ENCODE results near the gene SAMD8. TPM values are rescaled to one million over a fixed set of nuclear protein-coding genes. Genes with fewer than 3 reads are reported as not detected.

The SAMD8 gene
- total RNA-seq = 10 to 100 TPM; 20.9 to 23.5 TPM

DNA sequence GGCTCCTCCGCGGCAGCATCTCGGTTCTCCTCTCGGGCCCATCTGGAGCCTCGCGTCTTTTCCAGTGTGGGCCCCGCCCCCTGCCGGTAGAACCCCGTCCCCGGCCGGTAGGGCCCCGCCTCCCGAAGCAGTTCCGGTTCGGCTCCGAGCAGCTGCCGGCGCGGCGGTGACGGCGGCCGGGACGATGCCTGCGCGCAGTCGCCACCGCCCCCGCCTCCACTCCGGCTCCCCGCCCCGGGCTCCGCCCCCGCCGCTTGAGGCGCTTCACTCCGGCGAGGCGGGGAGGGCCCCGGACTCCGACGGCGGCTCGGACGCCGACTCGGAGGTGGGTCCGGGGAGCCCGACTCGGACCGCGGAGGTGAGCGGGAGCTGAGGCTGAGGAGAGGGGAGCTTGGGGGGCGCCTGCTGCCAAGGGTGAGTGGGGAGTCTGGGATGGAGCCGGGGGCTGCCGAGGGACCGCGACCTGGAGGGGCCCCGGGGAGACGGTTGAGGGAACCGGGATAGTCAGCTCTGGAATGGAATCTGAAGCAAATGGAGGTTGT lies at the start of gene SAMD8:
Gene SAMD8 (plus strand): TSS at position 292 of the 542 bp plus-strand sequence. CDS start 38,873 bp downstream, outside the sequence.
- H3K9me3 Mint-ChIP-seq = peaks cover 3% of the 10 kb centered on the region
- DNase-seq (ENCODE audit: low spot score) = peak; percentile 97
- no peaks in the 10 kb centered on the region for H3K36me3 Mint-ChIP-seq
- peak; percentile 95 to 97 for ATAC-seq
- peaks cover 40 to 56% of the 10 kb centered on the region in 2 donors for H3K4me1 Mint-ChIP-seq (ENCODE audit: low read depth in 2 of 2)
- H3K4me3 Mint-ChIP-seq = peak within 1 kb of the TSS; percentile 90
- H3K27ac Mint-ChIP-seq = peak within 1 kb of the TSS; percentile 94 to 95
- H3K27me3 Mint-ChIP-seq = no peaks in the 10 kb centered on the region

DNA sequence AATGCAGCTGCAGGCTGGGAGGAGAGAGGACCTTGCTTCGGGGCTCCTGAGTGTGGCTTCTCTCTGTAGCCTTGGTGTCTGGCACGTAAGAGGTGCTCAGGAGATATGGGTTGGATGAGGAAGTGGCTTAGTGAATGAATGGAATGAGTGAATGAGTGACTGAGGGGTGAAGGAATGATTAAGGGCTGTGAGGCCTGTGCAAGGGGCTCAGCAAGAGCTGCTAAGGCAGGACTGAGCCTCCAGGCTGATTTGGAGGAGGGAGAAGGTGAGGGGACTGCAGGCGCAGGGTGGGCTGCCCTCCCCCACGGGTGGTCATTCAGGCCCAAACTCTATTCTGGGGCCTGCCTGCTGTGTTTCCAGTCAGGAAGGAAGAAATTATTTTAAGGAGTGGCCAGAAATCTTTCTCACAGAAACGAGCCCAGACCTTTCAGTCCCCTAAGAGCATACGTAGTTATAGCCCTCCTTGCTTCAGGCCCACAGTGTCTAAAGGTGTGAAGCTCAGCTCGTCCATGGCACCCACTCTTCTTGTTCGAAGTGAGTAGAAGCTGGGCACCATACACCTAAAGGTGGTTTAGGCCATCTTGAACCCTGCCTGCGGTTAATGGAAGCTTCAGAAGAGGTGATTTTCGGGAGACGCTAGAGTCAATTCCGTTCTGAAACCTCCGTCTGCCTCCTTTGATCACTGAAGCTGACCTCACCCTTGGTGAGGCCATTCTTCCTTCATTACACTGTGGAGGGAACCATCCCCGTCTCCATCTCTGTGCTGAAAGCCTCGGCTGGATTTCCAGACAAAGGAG lies 49.5 kb upstream of the SAMD8 start:
- H3K4me1 Mint-ChIP-seq (ENCODE audit: low read depth in 2 of 2) = peaks cover 0 to 2% of the 10 kb centered on the region in 2 donors
- H3K36me3 Mint-ChIP-seq = no peaks in the 10 kb centered on the region
- no peak overlapping the region for H3K4me3 Mint-ChIP-seq
- no peak overlapping the region for H3K27ac Mint-ChIP-seq
- no peaks in the 10 kb centered on the region for H3K9me3 Mint-ChIP-seq
- H3K27me3 Mint-ChIP-seq = no peaks in the 10 kb centered on the region
- no peak for ATAC-seq
- no peak for DNase-seq (ENCODE audit: low spot score)

DNA sequence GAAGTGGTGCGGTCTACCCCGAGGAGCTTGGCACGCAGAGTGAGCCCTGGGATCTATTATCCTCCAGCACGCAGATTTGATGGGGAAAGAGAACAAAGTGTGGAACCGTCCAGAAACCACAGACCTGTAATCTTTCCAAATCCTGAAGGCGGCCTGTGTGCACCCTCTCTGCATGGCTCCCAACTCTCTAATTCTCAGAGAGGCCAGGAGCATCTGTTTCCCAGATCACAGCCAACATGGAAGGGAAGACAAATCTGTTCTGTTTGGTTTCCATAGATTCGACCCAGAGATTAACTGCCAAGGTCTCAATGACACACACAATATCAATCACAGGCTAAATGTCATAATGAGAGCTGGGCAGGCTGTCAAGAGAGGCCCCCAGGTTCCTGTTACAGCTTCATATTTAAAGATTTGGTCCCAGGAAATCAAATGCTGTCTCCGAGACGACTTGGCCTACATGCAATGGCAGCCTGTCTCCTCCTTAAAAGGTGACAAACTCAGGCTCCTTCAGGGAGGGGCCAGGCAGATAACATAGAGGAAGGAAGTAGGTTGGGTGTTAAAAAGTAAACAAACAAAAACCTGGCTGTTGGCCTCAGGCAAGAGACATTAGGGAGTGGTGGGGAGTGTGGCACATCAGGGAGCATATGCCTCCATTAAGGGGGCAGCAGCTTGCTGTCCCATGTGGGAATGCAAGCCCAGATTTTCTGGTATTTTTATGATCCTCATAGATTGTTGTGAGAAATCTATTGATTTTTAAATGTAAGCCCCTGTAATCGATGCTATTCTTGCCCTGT lies 48.8 kb upstream of the SAMD8 start:
- Mint-ChIP-seq H3K4me3 (no peak overlapping the region), H3K9me3 (no peaks in the 10 kb centered on the region), H3K4me1 (ENCODE audit: low read depth in 2 of 2) (peaks cover 0 to 2% of the 10 kb centered on the region in 2 donors), H3K36me3 (no peaks in the 10 kb centered on the region), H3K27me3 (no peaks in the 10 kb centered on the region), H3K27ac (no peak overlapping the region)
- DNase-seq (ENCODE audit: low spot score) = no peak
- ATAC-seq = no peak

DNA sequence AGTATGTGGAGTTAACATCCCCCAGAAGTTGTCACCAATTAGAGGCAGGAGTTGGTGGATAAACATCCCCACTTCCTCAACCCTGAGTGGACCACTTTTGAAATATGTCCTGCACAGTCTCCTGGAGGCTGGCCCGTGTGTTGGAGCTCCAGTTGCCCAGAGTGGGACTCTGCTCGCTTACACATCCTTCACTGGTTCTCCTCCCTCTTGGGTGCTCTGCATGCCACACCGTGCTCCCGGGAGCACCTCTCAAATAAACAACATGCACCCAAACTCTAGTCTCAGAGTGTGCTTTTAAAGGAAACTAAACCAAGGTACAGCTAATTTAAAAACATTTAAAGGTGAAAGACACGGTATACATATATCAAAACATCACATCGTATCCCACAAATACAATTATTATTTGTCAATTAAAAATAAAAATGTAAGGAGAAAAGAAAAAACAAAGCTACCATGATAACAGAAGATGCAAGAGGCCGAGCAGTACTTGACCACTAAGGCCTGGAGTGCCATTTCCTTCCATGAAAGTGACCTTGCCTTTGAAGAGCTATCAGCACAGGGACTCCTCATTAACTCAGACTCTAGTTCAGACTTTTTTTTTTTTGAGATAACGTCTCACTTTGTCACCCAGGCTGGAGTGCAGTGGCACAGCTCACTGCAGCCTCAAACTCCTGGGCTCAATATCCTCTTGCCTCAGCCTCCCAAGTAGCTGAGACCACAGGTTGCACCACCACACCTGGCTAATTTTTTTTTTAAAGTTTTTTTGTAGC lies 47.8 kb upstream of the SAMD8 start:
- H3K4me3 Mint-ChIP-seq = no peak overlapping the region
- no peaks in the 10 kb centered on the region for H3K27me3 Mint-ChIP-seq
- H3K4me1 Mint-ChIP-seq (ENCODE audit: low read depth in 2 of 2) = peaks cover 0 to 2% of the 10 kb centered on the region in 2 donors
- no peak overlapping the region for H3K27ac Mint-ChIP-seq
- ATAC-seq (no peak), DNase-seq (ENCODE audit: low spot score) (no peak)
- H3K9me3 Mint-ChIP-seq = no peaks in the 10 kb centered on the region
- H3K36me3 Mint-ChIP-seq = no peaks in the 10 kb centered on the region

DNA sequence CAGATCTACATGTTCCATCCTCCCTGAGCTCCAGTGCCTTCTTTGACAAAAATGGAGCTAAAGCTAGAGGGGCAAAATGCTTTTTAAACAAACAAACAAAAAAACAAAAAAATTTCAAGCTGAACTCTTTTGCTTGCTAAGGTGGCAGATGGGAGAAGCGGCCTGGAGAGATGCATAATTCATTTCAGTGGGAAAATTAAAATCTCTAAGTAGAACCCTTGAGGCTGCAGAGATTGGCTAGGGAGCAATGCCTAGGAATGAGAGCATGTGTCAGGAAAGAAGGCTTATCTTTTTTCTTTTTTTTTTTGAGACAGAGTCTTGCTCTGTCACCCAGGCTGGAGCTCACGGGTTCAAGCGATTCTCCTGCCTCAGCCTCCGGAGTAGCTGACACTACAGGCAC lies 46.4 kb upstream of the SAMD8 start:
- ATAC-seq (no peak), DNase-seq (ENCODE audit: low spot score) (no peak)
- Mint-ChIP-seq H3K9me3 (no peaks in the 10 kb centered on the region), H3K27me3 (no peaks in the 10 kb centered on the region), H3K27ac (no peak overlapping the region), H3K4me1 (ENCODE audit: low read depth in 2 of 2) (peaks cover 0 to 2% of the 10 kb centered on the region in 2 donors), H3K36me3 (no peaks in the 10 kb centered on the region), H3K4me3 (no peak overlapping the region)

DNA sequence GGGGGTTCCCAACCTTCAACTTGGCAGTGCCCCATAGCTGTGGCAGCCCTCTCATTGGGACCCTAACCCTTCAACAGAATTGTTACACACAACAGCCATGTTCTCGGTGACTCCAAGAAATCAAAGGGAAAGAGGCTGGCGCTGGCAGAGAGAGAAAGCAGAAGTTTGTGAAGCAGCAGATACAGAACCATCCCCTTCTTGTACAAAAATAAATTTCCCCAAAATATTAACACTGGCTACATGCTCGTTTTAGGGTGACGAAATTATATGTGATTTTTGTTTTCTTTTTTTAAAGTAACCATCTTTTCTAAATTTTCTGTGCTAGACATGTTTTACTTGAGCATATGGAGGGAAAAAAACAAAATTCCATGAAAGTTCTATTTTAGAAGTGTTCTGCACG lies 45.2 kb upstream of the SAMD8 start:
- DNase-seq (ENCODE audit: low spot score) = no peak
- no peaks in the 10 kb centered on the region for H3K27me3 Mint-ChIP-seq
- H3K36me3 Mint-ChIP-seq = no peaks in the 10 kb centered on the region
- no peak overlapping the region for H3K27ac Mint-ChIP-seq
- no peak for ATAC-seq
- peaks cover 0 to 2% of the 10 kb centered on the region in 2 donors for H3K4me1 Mint-ChIP-seq (ENCODE audit: low read depth in 2 of 2)
- H3K4me3 Mint-ChIP-seq = no peak overlapping the region
- H3K9me3 Mint-ChIP-seq = no peaks in the 10 kb centered on the region

DNA sequence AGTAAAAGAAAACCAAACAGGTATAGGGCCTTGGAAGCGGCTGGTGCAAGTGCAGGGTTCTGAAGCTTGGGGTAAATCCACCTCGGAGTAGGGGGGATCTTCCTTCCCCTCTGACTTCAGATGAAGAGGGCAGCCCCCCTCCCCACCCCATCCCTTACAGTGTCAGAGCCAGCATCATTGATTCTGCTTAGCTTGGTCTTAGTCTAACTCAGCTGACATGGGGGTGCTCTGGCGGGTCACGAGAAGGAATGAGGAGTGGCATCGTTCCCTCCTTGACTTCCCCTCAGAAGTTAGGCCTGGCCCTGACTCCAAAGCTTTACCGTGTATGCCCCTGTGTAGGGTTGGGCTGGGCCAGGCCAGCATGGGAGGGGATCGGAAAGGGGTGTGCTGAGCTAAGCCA lies 44.2 kb upstream of the SAMD8 start:
- H3K9me3 Mint-ChIP-seq = no peaks in the 10 kb centered on the region
- DNase-seq (ENCODE audit: low spot score) (no peak), ATAC-seq (no peak)
- no peaks in the 10 kb centered on the region for H3K36me3 Mint-ChIP-seq
- H3K4me1 Mint-ChIP-seq (ENCODE audit: low read depth in 2 of 2) = peaks cover 0 to 2% of the 10 kb centered on the region in 2 donors
- no peak overlapping the region for H3K27ac Mint-ChIP-seq
- H3K4me3 Mint-ChIP-seq = no peak overlapping the region
- H3K27me3 Mint-ChIP-seq = no peaks in the 10 kb centered on the region

DNA sequence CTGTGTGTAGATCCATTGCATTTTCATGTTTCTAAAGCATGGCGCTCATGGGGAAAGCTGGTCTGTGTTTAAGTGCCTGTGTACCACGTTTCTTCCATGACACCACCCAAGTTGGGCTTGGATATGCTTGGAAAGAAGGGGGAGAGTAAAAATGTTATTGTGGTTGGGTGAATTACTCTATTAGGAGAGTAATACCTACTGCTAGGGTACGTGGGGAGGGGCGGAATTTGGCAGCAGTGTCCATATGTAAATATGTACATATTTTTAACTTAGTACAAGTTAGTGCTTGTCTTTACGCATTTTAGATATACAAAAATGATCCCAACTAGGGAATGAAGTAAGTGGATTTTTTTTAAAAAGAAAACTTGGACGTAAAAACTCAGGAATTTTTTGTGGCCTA lies 42.9 kb upstream of the SAMD8 start:
- Mint-ChIP-seq H3K36me3 (no peaks in the 10 kb centered on the region), H3K27me3 (no peaks in the 10 kb centered on the region), H3K27ac (no peak overlapping the region), H3K9me3 (no peaks in the 10 kb centered on the region), H3K4me1 (ENCODE audit: low read depth in 2 of 2) (peaks cover 0 to 2% of the 10 kb centered on the region in 2 donors), H3K4me3 (no peak overlapping the region)
- ATAC-seq (no peak), DNase-seq (ENCODE audit: low spot score) (no peak)

DNA sequence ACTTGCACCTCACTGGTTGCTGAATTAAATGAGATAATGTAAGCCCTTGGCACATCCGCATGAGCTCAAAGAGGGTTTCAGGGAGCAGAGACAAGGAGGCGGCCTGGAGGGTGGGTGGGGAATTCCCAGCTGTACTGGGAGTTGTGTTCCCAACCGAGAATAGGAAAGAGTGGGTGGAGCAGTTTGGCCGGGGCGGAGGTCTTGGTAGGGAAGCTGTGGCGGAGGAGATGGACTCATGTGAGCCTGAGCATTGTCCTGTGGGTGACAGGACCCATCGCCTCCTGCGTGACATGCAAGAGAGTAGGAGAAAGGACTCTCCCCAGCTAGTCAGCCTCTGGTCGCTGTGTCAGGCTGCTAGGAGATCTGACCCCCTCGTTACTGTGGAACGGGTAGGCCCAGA lies 41.0 kb upstream of the SAMD8 start:
- Mint-ChIP-seq H3K27ac (peak overlapping the region in 1 of 2 donors; percentile 57), H3K4me3 (no peak overlapping the region), H3K27me3 (no peaks in the 10 kb centered on the region), H3K36me3 (no peaks in the 10 kb centered on the region), H3K9me3 (no peaks in the 10 kb centered on the region), H3K4me1 (ENCODE audit: low read depth in 2 of 2) (peaks cover 13 to 18% of the 10 kb centered on the region in 2 donors)
- DNase-seq (ENCODE audit: low spot score) (no peak), ATAC-seq (no peak)

DNA sequence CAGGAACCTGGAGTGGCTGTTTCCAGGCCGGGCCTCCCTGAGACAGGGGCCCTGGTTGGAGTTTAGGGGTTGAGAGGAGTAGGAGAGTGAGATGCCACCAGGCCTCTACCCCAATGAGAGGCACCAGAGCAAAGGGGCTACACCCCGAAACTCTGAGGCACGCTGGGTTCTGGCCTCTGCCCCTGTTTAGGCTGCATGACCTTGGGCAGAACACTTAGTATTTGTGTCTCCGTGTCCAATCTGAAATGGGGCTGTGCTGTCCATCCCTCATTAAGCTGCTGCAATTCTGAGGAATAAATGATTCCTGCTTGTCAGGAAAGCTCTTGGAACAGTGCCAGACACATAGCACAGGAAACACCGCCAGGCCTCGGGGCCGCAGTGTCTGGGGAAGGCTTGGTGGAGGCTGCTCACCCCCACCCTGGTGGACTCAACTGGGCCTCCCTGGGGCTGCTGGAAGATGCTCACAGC lies 40.5 kb upstream of the SAMD8 start:
- no peak overlapping the region for H3K4me3 Mint-ChIP-seq
- H3K27me3 Mint-ChIP-seq = no peaks in the 10 kb centered on the region
- no peaks in the 10 kb centered on the region for H3K36me3 Mint-ChIP-seq
- DNase-seq (ENCODE audit: low spot score) (no peak), ATAC-seq (no peak)
- peaks cover 13 to 18% of the 10 kb centered on the region in 2 donors for H3K4me1 Mint-ChIP-seq (ENCODE audit: low read depth in 2 of 2)
- no peaks in the 10 kb centered on the region for H3K9me3 Mint-ChIP-seq
- no peak overlapping the region for H3K27ac Mint-ChIP-seq

DNA sequence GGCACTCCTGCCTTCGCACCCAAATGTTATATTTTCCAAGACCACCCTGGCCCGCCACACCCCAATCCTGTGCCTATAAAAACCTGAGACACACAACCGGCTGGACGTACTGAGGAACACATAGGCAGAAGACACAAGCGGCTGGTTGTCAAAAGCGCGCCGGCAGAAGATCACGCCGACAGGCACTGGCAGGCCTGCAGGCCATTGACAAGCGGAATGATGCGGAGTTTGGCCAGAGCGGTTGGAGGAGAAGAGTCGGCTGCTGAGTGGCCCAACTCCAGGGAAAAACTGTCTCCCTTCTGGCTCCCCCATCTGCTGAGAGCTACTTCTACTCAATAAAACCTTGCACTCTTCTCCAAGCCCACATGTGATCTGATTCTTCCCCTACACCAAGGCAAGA lies 39.7 kb upstream of the SAMD8 start:
- ATAC-seq (no peak), DNase-seq (ENCODE audit: low spot score) (no peak)
- H3K36me3 Mint-ChIP-seq = no peaks in the 10 kb centered on the region

DNA sequence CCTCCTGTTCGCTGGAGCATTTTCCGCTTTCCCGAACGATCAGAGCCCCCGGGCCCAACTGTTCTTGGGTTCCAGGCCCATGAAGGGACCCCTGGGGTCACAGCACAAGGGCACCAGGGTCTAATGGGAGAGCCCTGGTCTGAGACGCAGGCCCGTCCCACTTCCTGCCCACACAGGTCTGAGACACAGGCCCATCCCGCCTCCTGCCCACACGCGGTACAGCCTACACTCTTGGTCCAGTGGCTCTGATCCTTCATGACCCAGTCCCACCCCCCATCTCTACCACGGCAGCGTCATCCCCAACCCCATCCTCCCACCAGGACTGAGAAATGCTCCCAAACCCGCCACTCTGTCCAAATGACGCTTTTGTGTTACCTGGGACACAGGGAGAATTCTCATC lies 38.7 kb upstream of the SAMD8 start:
- Mint-ChIP-seq H3K27ac (no peak overlapping the region), H3K9me3 (no peaks in the 10 kb centered on the region), H3K4me3 (no peak overlapping the region), H3K36me3 (no peaks in the 10 kb centered on the region), H3K4me1 (ENCODE audit: low read depth in 2 of 2) (peaks cover 16 to 21% of the 10 kb centered on the region in 2 donors), H3K27me3 (no peaks in the 10 kb centered on the region)
- no peak for ATAC-seq
- no peak for DNase-seq (ENCODE audit: low spot score)

More for the DNA sequence above, 39.7 kb upstream of the SAMD8 start:
- no peak overlapping the region for H3K27ac Mint-ChIP-seq
- H3K27me3 Mint-ChIP-seq = no peaks in the 10 kb centered on the region
- no peak overlapping the region for H3K4me3 Mint-ChIP-seq
- H3K9me3 Mint-ChIP-seq = no peaks in the 10 kb centered on the region
- H3K4me1 Mint-ChIP-seq (ENCODE audit: low read depth in 2 of 2) = peaks cover 16 to 21% of the 10 kb centered on the region in 2 donors

DNA sequence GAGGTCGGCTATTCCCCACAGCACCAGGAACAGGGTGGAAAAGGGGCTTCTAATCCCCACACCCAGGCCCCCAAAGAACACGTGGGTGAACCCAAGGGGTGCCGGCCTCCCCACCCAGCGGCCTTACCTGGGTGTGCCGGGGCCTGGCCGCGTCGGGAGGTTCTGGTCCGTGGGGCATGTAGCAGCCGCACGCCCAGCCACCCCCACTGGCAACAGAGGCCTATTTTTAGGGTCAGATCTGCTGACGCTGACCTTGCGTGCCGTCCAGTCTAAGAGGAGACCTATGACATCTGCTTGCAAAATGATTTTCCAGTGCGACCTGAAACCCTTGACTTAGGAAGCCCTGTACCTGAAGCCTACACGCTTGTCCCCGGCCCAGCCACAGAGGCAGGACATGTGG lies 38.0 kb upstream of the SAMD8 start:
- H3K27ac Mint-ChIP-seq = no peak overlapping the region

More for the DNA sequence above, 38.0 kb upstream of the SAMD8 start:
- Mint-ChIP-seq H3K4me1 (ENCODE audit: low read depth in 2 of 2) (peaks cover 16 to 21% of the 10 kb centered on the region in 2 donors), H3K27me3 (no peaks in the 10 kb centered on the region), H3K4me3 (no peak overlapping the region), H3K9me3 (no peaks in the 10 kb centered on the region), H3K36me3 (no peaks in the 10 kb centered on the region)
- DNase-seq (ENCODE audit: low spot score) (no peak), ATAC-seq (no peak)

All from natural killer cell treated with Interleukin-12 subunit alpha and Interleukin-12 subunit beta and Interleukin-15 and Interleukin-18, amount 100 ng/mL, for 72 hours (primary cell).